ENCODE results near the gene TMEM63A. TPM values are rescaled to one million over a fixed set of nuclear protein-coding genes. Genes with fewer than 3 reads are reported as not detected.
"Not testable (repeated sequence)": the region's sequence is repeated elsewhere in the genome, so short reads cannot be mapped to it uniquely, and the experiment has no call there.

The TMEM63A gene
- total RNA-seq, 1 experiment from 2014 or later, result 9.4 TPM

GRCh38 chr1:225817611-225818061 is 64.5 kb downstream of the TMEM63A start:
- Histone ChIP-seq H3K9me3 (replicated peaks) (no peaks in the 10 kb centered on the region), H3K4me1 (replicated peaks) (peaks cover 48% of the 10 kb centered on the region), H3K4me3 (no peak overlapping the region), H3K27ac (peak overlapping the region; percentile 88), H3K36me3 (peaks cover 32% of the 10 kb centered on the region), H3K27me3 (replicated peaks) (no peaks in the 10 kb centered on the region)
- peak; percentile 89 to 95 for DNase-seq (ENCODE audit: low read depth in 1 of 2, low spot score in 2 of 2)

- Histone ChIP-seq H3K36me3 (peaks cover 29% of the 10 kb centered on the region), H3K4me3 (no peak overlapping the region), H3K9me3 (replicated peaks) (no peaks in the 10 kb centered on the region), H3K27me3 (replicated peaks) (no peaks in the 10 kb centered on the region), H3K4me1 (replicated peaks) (peaks cover 48% of the 10 kb centered on the region), H3K27ac (peak overlapping the region; percentile 88)
- peak in 1 of 2 experiments; percentile 14 for DNase-seq (ENCODE audit: low read depth in 1 of 2, low spot score in 2 of 2)
Observed at GRCh38 chr1:225816643-225817538, 65.3 kb downstream of the TMEM63A start.

- H3K27ac ChIP-seq, result no peak overlapping the region
- H3K27me3 ChIP-seq (replicated peaks), result no peaks in the 10 kb centered on the region
Observed at GRCh38 chr1:225815526-225816178, 66.5 kb downstream of the TMEM63A start.

GRCh38 chr1:225815090-225815489 is 67.1 kb downstream of the TMEM63A start:
- Histone ChIP-seq H3K4me1 (replicated peaks) (peaks cover 51% of the 10 kb centered on the region), H3K36me3 (peaks cover 26% of the 10 kb centered on the region)
- H3K4me3 ChIP-seq; H3K9me3 ChIP-seq (replicated peaks); H3K27me3 ChIP-seq (replicated peaks); H3K27ac ChIP-seq; DNase-seq (ENCODE audit: low read depth in 1 of 2, low spot score in 2 of 2): not testable (repeated sequence)

More at GRCh38 chr1:225815526-225816178, 66.5 kb downstream of the TMEM63A start:
- Histone ChIP-seq H3K36me3 (peaks cover 26% of the 10 kb centered on the region), H3K4me3 (no peak overlapping the region), H3K4me1 (replicated peaks) (peaks cover 56% of the 10 kb centered on the region), H3K9me3 (replicated peaks) (no peaks in the 10 kb centered on the region)
- no peak for DNase-seq (ENCODE audit: low read depth in 1 of 2, low spot score in 2 of 2)

- Histone ChIP-seq H3K36me3 (peaks cover 22% of the 10 kb centered on the region), H3K4me3 (no peak overlapping the region), H3K27ac (no peak overlapping the region), H3K27me3 (replicated peaks) (no peaks in the 10 kb centered on the region), H3K4me1 (replicated peaks) (peaks cover 52% of the 10 kb centered on the region), H3K9me3 (replicated peaks) (no peaks in the 10 kb centered on the region)
- no peak for DNase-seq (ENCODE audit: low read depth in 1 of 2, low spot score in 2 of 2)
Observed at GRCh38 chr1:225814381-225814780, 67.8 kb downstream of the TMEM63A start.

- H3K27ac ChIP-seq, result peak overlapping the region; percentile 22; the same call in 1 of the 2 replicates
- DNase-seq (ENCODE audit: low read depth in 1 of 2, low spot score in 2 of 2), result peak in 1 of 2 experiments; percentile 21
- peaks cover 22% of the 10 kb centered on the region for H3K36me3 ChIP-seq
- no peak overlapping the region for H3K4me3 ChIP-seq
- H3K27me3 ChIP-seq (replicated peaks), result no peaks in the 10 kb centered on the region
- H3K4me1 ChIP-seq (replicated peaks), result peaks cover 53% of the 10 kb centered on the region
- no peaks in the 10 kb centered on the region for H3K9me3 ChIP-seq (replicated peaks)
Observed at GRCh38 chr1:225813214-225813964, 68.8 kb downstream of the TMEM63A start.

GRCh38 chr1:225812488-225813213 is 69.5 kb downstream of the TMEM63A start:
- Histone ChIP-seq H3K27ac (no peak overlapping the region), H3K27me3 (replicated peaks) (no peaks in the 10 kb centered on the region), H3K36me3 (peaks cover 22% of the 10 kb centered on the region), H3K4me3 (no peak overlapping the region), H3K9me3 (replicated peaks) (no peaks in the 10 kb centered on the region), H3K4me1 (replicated peaks) (peaks cover 46% of the 10 kb centered on the region)
- DNase-seq (ENCODE audit: low read depth in 1 of 2, low spot score in 2 of 2), result no peak

GRCh38 chr1:225811622-225812487 is 70.3 kb downstream of the TMEM63A start:
- DNase-seq (ENCODE audit: low read depth in 1 of 2, low spot score in 2 of 2), result no peak
- Histone ChIP-seq H3K4me1 (replicated peaks) (peaks cover 38% of the 10 kb centered on the region), H3K9me3 (replicated peaks) (no peaks in the 10 kb centered on the region), H3K27ac (no peak overlapping the region), H3K36me3 (peaks cover 21% of the 10 kb centered on the region), H3K4me3 (no peak overlapping the region), H3K27me3 (replicated peaks) (no peaks in the 10 kb centered on the region)

- H3K27ac ChIP-seq, result peak overlapping the region; percentile 44
- peaks cover 32% of the 10 kb centered on the region for H3K4me1 ChIP-seq (replicated peaks)
- peak overlapping the region; percentile 55 for H3K4me3 ChIP-seq
- peaks cover 13% of the 10 kb centered on the region for H3K36me3 ChIP-seq
- not testable (repeated sequence) for H3K27me3 ChIP-seq (replicated peaks); H3K9me3 ChIP-seq (replicated peaks)
- peak in 1 of 2 experiments; percentile 12 for DNase-seq (ENCODE audit: low read depth in 1 of 2, low spot score in 2 of 2)
Observed at GRCh38 chr1:225810579-225811538, 71.3 kb downstream of the TMEM63A start.

GRCh38 chr1:225809842-225810578 is 72.2 kb downstream of the TMEM63A start, which contains the start of gene EPHX1:
Gene EPHX1, plus strand, starts transcription at chr1:225810124. Its CDS starts 18,606 bp downstream, at chr1:225828730.
- peak within 1 kb of the TSS; percentile 44 for H3K27ac ChIP-seq
- peak within 1 kb of the TSS; percentile 55 for H3K4me3 ChIP-seq
- peaks cover 11% of the 10 kb centered on the region for H3K36me3 ChIP-seq
- peaks cover 32% of the 10 kb centered on the region for H3K4me1 ChIP-seq (replicated peaks)
- H3K27me3 ChIP-seq (replicated peaks), result no peaks in the 10 kb centered on the region
- peak; percentile 79 to 91 for DNase-seq (ENCODE audit: low read depth in 1 of 2, low spot score in 2 of 2)
- H3K9me3 ChIP-seq (replicated peaks), result no peaks in the 10 kb centered on the region

- Histone ChIP-seq H3K9me3 (replicated peaks) (no peaks in the 10 kb centered on the region), H3K4me3 (no peak overlapping the region), H3K27me3 (replicated peaks) (no peaks in the 10 kb centered on the region), H3K27ac (no peak overlapping the region), H3K36me3 (no peaks in the 10 kb centered on the region), H3K4me1 (replicated peaks) (peaks cover 19% of the 10 kb centered on the region)
- no peak for DNase-seq (ENCODE audit: low read depth in 1 of 2, low spot score in 2 of 2)
Observed at GRCh38 chr1:225808136-225808535, 74.0 kb downstream of the TMEM63A start.

All from SJSA1 (cell line).